ENCODE data around the gene APOH.

DNA sequence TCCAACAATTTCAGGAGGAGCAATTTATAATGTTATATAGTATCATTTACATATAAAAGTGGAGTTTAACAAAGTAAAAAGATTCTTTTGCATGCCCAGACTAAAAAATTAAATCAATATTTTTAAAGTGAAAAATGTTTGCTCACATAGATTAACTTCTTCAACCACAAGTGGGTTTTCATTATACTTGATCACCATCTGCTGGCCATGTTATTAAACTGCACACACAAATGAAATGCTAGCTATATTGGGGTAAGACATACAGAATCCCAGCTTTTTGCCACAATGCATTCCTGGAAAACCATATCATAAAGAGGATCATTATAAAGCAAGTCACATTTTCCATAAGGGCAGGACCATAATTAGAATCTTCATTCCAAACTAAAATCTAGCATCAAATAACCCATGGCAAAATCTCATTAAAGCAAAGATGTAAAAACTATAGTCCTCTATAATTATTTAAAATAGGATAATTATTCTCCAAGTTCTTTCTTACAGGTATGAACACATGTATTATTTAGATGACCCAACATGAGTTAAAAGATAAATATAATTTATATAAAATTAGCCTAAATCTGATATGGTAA is 63.6 kb downstream of the APOH start:
- TF ChIP-seq, protein P1, sequence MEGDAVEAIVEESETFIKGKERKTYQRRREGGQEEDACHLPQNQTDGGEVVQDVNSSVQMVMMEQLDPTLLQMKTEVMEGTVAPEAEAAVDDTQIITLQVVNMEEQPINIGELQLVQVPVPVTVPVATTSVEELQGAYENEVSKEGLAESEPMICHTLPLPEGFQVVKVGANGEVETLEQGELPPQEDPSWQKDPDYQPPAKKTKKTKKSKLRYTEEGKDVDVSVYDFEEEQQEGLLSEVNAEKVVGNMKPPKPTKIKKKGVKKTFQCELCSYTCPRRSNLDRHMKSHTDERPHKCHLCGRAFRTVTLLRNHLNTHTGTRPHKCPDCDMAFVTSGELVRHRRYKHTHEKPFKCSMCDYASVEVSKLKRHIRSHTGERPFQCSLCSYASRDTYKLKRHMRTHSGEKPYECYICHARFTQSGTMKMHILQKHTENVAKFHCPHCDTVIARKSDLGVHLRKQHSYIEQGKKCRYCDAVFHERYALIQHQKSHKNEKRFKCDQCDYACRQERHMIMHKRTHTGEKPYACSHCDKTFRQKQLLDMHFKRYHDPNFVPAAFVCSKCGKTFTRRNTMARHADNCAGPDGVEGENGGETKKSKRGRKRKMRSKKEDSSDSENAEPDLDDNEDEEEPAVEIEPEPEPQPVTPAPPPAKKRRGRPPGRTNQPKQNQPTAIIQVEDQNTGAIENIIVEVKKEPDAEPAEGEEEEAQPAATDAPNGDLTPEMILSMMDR (IDR thresholded peaks at IDR 0.05): no peak
- no peak for TF ChIP-seq POLR2A (IDR thresholded peaks at IDR 0.05)
